GM10266 (cell line): Measurements from ENCODE around the gene PRRT1.
"Not testable (repeated sequence)": the region's sequence is repeated elsewhere in the genome, so short reads cannot be mapped to it uniquely, and the experiment has no call there.

Source experiments
- DNase-seq: peaks from one replicate; pipeline ENCODE4 v3.0.0; 2012; ENCODE audit errors: extremely low spot score
- TF ChIP-seq, protein P1 (sequence below): IDR thresholded peaks from 2 replicates; pipeline ENCODE4 v1.5.1; 2012; ENCODE audit warnings: mild to moderate bottlenecking, low read depth; ENCODE audit not compliant: control insufficient read depth, insufficient read depth; ENCODE audit errors: missing control alignments

Gene PRRT1

DNA sequence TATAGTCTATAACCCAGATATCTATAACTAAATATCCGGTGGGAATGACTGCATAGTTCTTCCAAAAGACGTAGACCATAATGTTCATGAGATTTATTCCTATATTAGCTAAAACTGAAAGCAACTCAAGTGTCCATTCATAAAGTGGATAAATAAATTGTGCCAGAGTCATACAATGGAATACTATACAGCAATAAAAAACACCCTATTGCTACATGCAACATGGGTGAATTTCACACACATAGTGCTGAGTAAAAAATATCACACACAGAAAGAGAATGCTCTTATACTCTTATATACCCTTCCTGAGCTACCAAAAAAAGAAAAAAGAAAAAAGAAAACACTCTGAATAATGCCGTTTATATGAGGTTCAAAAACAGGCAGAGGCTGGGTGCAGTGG, 49.5 kb downstream of the PRRT1 start:
- TF ChIP-seq, protein P1, sequence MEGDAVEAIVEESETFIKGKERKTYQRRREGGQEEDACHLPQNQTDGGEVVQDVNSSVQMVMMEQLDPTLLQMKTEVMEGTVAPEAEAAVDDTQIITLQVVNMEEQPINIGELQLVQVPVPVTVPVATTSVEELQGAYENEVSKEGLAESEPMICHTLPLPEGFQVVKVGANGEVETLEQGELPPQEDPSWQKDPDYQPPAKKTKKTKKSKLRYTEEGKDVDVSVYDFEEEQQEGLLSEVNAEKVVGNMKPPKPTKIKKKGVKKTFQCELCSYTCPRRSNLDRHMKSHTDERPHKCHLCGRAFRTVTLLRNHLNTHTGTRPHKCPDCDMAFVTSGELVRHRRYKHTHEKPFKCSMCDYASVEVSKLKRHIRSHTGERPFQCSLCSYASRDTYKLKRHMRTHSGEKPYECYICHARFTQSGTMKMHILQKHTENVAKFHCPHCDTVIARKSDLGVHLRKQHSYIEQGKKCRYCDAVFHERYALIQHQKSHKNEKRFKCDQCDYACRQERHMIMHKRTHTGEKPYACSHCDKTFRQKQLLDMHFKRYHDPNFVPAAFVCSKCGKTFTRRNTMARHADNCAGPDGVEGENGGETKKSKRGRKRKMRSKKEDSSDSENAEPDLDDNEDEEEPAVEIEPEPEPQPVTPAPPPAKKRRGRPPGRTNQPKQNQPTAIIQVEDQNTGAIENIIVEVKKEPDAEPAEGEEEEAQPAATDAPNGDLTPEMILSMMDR: no peak
- DNase-seq: no peak

DNA sequence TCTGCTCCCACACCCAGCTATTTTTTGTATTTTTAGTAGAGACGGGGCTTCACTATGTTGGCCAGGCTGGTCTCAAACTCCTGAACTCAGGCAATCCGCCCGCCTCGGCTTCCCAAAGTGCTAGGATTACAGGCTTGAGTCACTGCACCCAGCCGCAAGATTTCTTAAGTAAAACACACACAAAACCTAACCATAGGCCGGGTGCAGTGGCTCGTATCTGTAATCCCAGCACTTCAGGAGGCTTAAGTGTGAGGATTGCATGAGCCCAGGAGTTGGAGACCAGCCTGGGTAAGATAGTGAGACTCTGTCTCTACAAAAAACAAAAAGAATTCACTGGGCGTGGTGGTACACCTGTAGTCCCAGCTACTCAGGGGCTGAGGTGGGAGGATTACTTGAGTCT, 51.5 kb downstream of the PRRT1 start:
- not testable (repeated sequence) for DNase-seq
